H1 (cell line): ENCODE results near the gene GPATCH2L.

ENCODE experiments used
- ASH2L ChIP-seq: fragments of 200-600, 300-600 bp; sonication (generic); IDR thresholded peaks from one replicate; pipeline ENCODE4 v1.7.1; 2017; ENCODE audit warnings: low read length
- CREB1 ChIP-seq: IDR thresholded peaks from 2 replicates; pipeline ENCODE4 v1.6.1; 2012; ENCODE audit warnings: inconsistent platforms
- CTCF ChIP-seq, 3 experiments: IDR thresholded peaks; 1 replicate in 2 of 3; 2 replicates in 1 of 3; pipeline versions ENCODE4 v1.5.1 to v1.6.1; 2011; ENCODE audit warnings: low read length in 3 of 3, mild to moderate bottlenecking in 3 of 3, inconsistent platforms in 2 of 3, low read depth in 1 of 3, moderate library complexity in 1 of 3; ENCODE audit not compliant: insufficient read depth in 1 of 3; ENCODE audit errors: control extremely low read depth in 1 of 3
- GABPA ChIP-seq: IDR thresholded peaks from 2 replicates; pipeline ENCODE4 v1.6.1; 2011; ENCODE audit warnings: mild to moderate bottlenecking, low read length, moderate library complexity, borderline replicate concordance; ENCODE audit not compliant: insufficient read depth
- HDAC6 ChIP-seq: IDR thresholded peaks from one replicate; pipeline ENCODE4 v1.7.1; 2012; ENCODE audit warnings: low read depth, mild to moderate bottlenecking, inconsistent platforms, low read length, moderate library complexity
- MAFK ChIP-seq: IDR thresholded peaks from 2 replicates; pipeline ENCODE4 v1.6.1; 2012; ENCODE audit warnings: low read depth, mild to moderate bottlenecking, improper control_type of control experiment, low read length
- POLR2AphosphoS5 ChIP-seq: IDR thresholded peaks from 2 replicates; pipeline ENCODE4 v1.6.1; 2011; ENCODE audit warnings: low read depth, low read length
- RAD21 ChIP-seq, 2 experiments: IDR thresholded peaks in 1 of 2; conservative IDR thresholded peaks in 1 of 2; 2 replicates each; pipeline ENCODE4 v1.6.1; 2011; ENCODE audit warnings: low read depth in 2 of 2, low read length in 2 of 2, improper control_type of control experiment in 1 of 2, inconsistent platforms in 1 of 2, mild to moderate bottlenecking in 1 of 2, moderate library complexity in 1 of 2
- TAF1 ChIP-seq: IDR thresholded peaks from 2 replicates; pipeline ENCODE4 v1.6.1; 2011; ENCODE audit warnings: mild to moderate bottlenecking, low read depth, low read length

GRCh38 chr14:76261371-76261811 lies 109.7 kb downstream of the GPATCH2L start:
- no peak for TF ChIP-seq POLR2AphosphoS5
- TF ChIP-seq GABPA, result no peak
- no peak for TF ChIP-seq HDAC6
- TF ChIP-seq CTCF (IDR thresholded peaks at IDR 0.05; ENCODE audit: control extremely low read depth in 1 of 3, insufficient read depth in 1 of 3, low read depth in 1 of 3, low read length in 3 of 3), result no peak
- no peak for TF ChIP-seq MAFK
- TF ChIP-seq CREB1, result no peak
- no peak for TF ChIP-seq TAF1
- peak; percentile 60 for TF ChIP-seq ASH2L
- TF ChIP-seq RAD21 (IDR thresholded peaks at IDR 0.05 in 1 of 2, conservative IDR thresholded peaks at IDR 0.05 in 1 of 2; ENCODE audit: low read depth in 2 of 2, low read length in 2 of 2), result peak in 1 of 2 experiments; percentile 19; a peak in 1 of 4 replicates
